ENCODE data around the gene SPTBN2.
"Not testable (repeated sequence)": the region's sequence is repeated elsewhere in the genome, so short reads cannot be mapped to it uniquely, and the experiment has no call there.

SPTBN2 gene

DNA sequence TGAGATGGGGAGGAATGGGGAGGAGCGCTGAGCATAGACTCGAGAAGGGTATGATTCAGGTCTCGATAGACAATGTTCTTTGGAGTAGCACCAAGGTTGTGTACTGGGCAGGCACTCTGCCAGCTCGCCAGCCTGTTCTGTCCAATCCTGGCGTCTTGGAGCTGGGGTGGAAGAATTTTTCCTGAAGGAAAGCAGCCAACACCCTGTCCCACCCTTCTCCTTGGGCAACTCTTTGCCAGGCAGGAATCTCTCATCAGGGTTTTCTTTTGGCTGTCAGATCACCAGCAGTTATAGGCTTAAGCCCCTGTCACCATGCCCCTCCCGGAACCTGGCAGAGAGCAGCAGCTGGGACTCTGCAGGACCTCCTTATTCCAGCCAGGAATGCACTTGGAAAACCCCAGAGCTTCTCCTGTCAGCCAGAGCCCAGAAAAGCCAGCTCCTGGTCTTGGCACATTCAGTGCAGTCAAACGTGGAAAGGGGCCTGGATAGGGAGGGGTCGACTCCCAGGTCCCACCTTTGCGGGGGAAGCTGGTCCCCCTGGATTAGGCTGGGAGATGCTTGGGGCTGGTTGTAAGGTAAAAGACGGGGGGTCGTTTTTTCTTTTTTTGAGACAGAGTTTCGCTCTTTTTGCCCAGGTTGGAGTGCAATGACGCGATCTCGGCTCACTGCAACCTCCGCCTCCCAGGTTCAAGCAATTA is 14.4 kb upstream of the SPTBN2 start:
- Histone ChIP-seq H3K36me3 (ENCODE audit: control insufficient read depth, low read depth, low read length) (no peaks in the 10 kb centered on the region), H3K27me3 (ENCODE audit: control insufficient read depth, insufficient read depth, low read length) (no peaks in the 10 kb centered on the region), H3K9ac (ENCODE audit: low read length) (no peak overlapping the region), H3K4me3 (ENCODE audit: low read length) (peak overlapping the region; percentile 91), H3K4me1 (ENCODE audit: control insufficient read depth, low read depth, low read length) (no peaks in the 10 kb centered on the region), H3K9me3 (ENCODE audit: control insufficient read depth, low read depth, low read length) (no peaks in the 10 kb centered on the region), H3K27ac (ENCODE audit: low read length) (no peak overlapping the region)

DNA sequence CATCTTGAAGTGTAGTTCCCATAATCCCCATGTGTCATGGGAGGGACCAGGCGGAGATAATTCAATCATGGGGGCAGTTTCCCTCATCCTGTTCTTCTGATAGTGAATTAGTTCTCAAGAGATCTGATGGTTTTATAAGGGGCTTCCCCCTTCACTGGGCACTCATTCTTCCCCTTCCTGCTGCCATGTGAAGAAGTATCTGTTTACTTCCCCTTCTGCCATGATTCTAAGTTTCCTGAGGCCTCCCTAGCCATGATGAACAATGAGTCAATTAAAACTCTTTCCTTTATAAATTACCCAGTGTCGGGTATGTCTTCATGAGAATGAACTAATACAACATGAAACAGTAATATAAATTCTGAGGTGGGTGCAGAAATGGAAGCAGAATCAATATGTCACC is 12.1 kb upstream of the SPTBN2 start:
- no peak overlapping the region for H3K9ac ChIP-seq (ENCODE audit: low read length)
- no peaks in the 10 kb centered on the region for H3K4me1 ChIP-seq (ENCODE audit: control insufficient read depth, low read depth, low read length)
- no peak overlapping the region for H3K4me3 ChIP-seq (ENCODE audit: low read length)
- no peak overlapping the region for H3K27ac ChIP-seq (ENCODE audit: low read length)
- H3K27me3 ChIP-seq (ENCODE audit: control insufficient read depth, insufficient read depth, low read length) = no peaks in the 10 kb centered on the region
- no peaks in the 10 kb centered on the region for H3K36me3 ChIP-seq (ENCODE audit: control insufficient read depth, low read depth, low read length)
- no peaks in the 10 kb centered on the region for H3K9me3 ChIP-seq (ENCODE audit: control insufficient read depth, low read depth, low read length)

DNA sequence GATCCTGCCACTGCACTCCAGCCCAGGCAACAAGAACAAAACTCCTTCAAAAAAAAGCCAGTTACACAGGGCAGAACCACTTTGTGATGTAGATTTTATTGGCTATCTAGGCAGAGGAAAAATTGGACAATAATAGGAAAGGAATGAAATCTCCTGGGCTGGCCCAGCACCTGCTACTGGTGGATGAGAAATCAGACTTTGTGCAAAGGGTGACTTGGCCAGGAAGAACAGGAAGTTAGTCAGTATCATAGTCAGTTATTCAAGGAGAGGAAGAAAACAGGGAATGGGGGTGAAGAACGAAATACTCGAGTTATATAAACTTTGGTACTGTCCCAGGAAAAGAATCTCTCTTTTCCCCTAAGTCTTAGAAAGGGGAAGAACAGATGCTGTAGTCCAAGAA is 11.0 kb upstream of the SPTBN2 start:
- Histone ChIP-seq H3K27me3 (ENCODE audit: control insufficient read depth, insufficient read depth, low read length) (no peaks in the 10 kb centered on the region), H3K4me3 (ENCODE audit: low read length) (no peak overlapping the region), H3K36me3 (ENCODE audit: control insufficient read depth, low read depth, low read length) (no peaks in the 10 kb centered on the region), H3K9ac (ENCODE audit: low read length) (no peak overlapping the region), H3K9me3 (ENCODE audit: control insufficient read depth, low read depth, low read length) (no peaks in the 10 kb centered on the region), H3K4me1 (ENCODE audit: control insufficient read depth, low read depth, low read length) (no peaks in the 10 kb centered on the region), H3K27ac (ENCODE audit: low read length) (no peak overlapping the region)

DNA sequence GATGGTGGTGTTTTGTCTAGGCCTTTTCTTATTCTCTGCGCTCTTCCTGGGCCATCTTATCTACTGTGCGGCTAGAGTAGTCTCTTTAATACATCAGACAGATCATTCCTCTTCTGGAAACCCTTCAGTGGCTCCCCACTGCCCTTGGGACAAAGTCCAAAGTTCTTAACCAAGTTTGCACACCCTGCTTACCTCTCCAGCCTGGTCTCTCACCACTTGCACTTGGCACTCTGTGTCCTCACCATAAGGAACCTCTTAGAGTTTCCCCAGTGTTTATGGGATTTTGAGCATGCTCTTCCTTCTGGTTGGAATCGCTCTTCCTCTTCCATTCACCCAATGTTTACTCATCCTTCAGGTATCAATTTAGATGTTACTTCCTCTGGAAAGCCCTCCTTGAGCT is 5.2 kb upstream of the SPTBN2 start:
- Histone ChIP-seq H3K4me1 (ENCODE audit: control insufficient read depth, low read depth, low read length) (peaks cover 2% of the 10 kb centered on the region), H3K27me3 (ENCODE audit: control insufficient read depth, insufficient read depth, low read length) (peaks cover 18% of the 10 kb centered on the region), H3K9ac (ENCODE audit: low read length) (no peak overlapping the region), H3K9me3 (ENCODE audit: control insufficient read depth, low read depth, low read length) (no peaks in the 10 kb centered on the region), H3K36me3 (ENCODE audit: control insufficient read depth, low read depth, low read length) (no peaks in the 10 kb centered on the region), H3K4me3 (ENCODE audit: low read length) (no peak overlapping the region), H3K27ac (ENCODE audit: low read length) (no peak overlapping the region)

DNA sequence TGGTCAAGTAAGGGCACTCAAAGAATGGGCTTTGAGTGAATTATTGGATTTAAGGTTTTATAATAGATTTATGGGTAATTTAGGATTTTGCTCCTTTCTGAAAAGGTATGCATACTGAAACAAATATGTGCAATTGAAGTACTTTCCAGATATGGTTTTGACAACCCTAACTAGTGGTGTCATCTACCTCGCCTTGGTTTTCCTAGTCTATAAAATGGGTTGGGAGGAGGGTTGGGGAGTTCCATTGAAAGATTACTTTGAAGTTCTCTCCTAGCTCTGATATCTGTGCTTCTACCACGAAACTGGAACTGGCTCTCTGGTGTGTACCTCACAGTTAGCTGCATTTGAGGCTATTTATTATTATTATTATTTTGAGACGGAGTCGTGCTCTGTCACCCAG is 431 bp upstream of the SPTBN2 start:
- H3K36me3 ChIP-seq (ENCODE audit: control insufficient read depth, low read depth, low read length) = no peaks in the 10 kb centered on the region
- peak overlapping the region; percentile 70 for H3K4me3 ChIP-seq (ENCODE audit: low read length)
- H3K27me3 ChIP-seq (ENCODE audit: control insufficient read depth, insufficient read depth, low read length) = peaks cover 43% of the 10 kb centered on the region
- H3K4me1 ChIP-seq (ENCODE audit: control insufficient read depth, low read depth, low read length) = peaks cover 29% of the 10 kb centered on the region
- H3K9me3 ChIP-seq (ENCODE audit: control insufficient read depth, low read depth, low read length) = no peaks in the 10 kb centered on the region
- H3K27ac ChIP-seq (ENCODE audit: low read length) = no peak overlapping the region
- H3K9ac ChIP-seq (ENCODE audit: low read length) = no peak overlapping the region

DNA sequence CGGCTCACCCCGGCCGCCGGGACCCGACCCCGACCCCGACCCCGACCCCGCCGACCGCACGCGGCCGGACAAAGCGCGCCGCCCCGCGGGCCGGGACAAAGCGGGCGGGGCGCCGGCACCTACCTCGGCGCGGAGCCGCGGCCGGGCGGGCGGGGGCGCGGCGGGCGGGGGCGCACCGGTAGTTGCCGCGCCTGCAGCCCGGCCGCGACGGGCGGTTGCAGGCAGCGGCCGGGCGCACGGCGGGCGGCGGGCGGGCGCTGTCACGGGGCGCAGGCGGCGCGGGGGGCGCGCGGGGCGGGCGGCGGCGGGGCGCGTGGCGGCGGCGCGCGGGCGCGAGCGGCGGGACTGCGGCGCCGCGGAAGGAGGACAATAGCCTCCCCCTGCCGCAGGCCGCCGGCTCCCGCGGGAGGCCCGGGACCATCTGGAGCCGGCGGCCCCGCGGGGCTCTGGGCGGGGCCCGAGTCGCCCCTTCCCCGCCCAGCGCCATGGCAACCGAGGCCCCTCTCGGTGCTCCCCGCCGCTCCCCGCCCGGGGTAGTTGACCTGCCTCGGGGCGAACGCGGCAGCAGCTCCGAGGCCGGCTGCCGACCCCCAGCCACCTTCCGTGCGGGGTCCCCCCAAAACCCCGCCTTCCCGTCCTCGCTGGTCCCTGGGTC is 851 bp downstream of the SPTBN2 start:
- H3K9ac ChIP-seq (ENCODE audit: low read length) = peak overlapping the region; percentile 57
- H3K4me3 ChIP-seq (ENCODE audit: low read length) = peak overlapping the region; percentile 78
- no peak overlapping the region for H3K27ac ChIP-seq (ENCODE audit: low read length)

DNA sequence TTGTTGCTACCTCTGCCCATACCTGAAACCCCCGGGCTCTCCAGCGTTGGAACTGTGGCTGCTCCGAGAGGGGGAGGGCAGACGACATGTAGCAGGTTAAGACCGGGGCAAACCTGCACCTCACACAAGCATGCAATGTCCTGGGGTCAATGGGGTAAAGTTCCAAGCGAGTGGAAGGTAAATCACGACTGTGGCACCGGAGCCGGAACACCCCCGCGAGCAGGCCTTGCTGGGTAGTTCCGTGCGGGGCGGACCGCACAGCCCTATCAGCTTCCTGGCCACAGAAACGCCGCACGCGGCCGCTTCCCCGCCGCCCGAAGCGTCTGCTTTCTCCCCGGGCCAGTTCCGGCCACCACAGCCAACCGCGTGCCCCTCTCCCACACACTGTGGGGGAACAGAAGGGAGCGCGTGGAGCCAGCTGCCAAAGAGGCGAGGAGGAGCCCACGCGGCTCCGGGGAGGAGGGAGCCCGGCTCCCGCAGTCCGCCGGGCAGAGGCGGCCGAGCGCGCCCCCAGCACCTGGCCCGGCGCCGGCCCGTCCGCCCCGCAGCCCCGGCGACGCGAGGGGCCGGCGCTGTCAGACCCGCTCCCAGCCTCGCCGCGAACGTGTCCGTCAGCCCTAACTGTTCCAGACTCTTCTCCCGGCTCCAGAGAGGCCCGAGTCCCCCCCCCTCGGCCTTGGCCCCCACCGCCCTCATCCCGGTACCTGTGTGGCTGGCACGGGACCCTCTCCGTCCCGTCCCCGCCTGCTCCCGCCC is 1.6 kb downstream of the SPTBN2 start:
- Histone ChIP-seq H3K27ac (ENCODE audit: low read length) (no peak overlapping the region), H3K4me1 (ENCODE audit: control insufficient read depth, low read depth, low read length) (peaks cover 29% of the 10 kb centered on the region), H3K36me3 (ENCODE audit: control insufficient read depth, low read depth, low read length) (no peaks in the 10 kb centered on the region), H3K9me3 (ENCODE audit: control insufficient read depth, low read depth, low read length) (no peaks in the 10 kb centered on the region), H3K4me3 (ENCODE audit: low read length) (peak overlapping the region; percentile 78), H3K27me3 (ENCODE audit: control insufficient read depth, insufficient read depth, low read length) (peaks cover 43% of the 10 kb centered on the region), H3K9ac (ENCODE audit: low read length) (peak overlapping the region; percentile 71)

More for the DNA sequence above, 851 bp downstream of the SPTBN2 start:
- Histone ChIP-seq H3K27me3 (ENCODE audit: control insufficient read depth, insufficient read depth, low read length) (peaks cover 43% of the 10 kb centered on the region), H3K9me3 (ENCODE audit: control insufficient read depth, low read depth, low read length) (no peaks in the 10 kb centered on the region), H3K4me1 (ENCODE audit: control insufficient read depth, low read depth, low read length) (peaks cover 29% of the 10 kb centered on the region), H3K36me3 (ENCODE audit: control insufficient read depth, low read depth, low read length) (no peaks in the 10 kb centered on the region)

DNA sequence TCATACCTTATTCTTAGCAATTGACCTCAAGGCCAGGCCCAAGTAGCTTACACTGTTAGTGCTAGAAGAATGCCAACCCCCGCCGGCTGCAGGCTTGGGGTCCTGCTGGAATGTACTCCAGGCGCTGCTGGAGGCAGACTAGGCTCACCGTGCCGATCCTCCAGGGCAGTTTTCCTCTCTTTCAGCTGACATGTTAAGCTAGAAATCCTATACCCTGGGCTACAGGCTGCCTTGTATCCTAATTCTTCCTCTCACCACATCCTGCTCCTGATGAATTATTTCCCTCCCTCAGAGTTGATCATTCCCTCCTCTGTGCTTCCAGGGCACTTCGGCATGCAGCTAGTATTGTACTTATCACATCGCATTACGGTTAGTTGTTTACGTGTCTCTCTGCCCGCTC is 3.4 kb downstream of the SPTBN2 start:
- no peak overlapping the region for H3K9ac ChIP-seq (ENCODE audit: low read length)
- peaks cover 29% of the 10 kb centered on the region for H3K4me1 ChIP-seq (ENCODE audit: control insufficient read depth, low read depth, low read length)
- H3K9me3 ChIP-seq (ENCODE audit: control insufficient read depth, low read depth, low read length) = no peaks in the 10 kb centered on the region
- peaks cover 39% of the 10 kb centered on the region for H3K27me3 ChIP-seq (ENCODE audit: control insufficient read depth, insufficient read depth, low read length)
- H3K36me3 ChIP-seq (ENCODE audit: control insufficient read depth, low read depth, low read length) = no peaks in the 10 kb centered on the region
- no peak overlapping the region for H3K4me3 ChIP-seq (ENCODE audit: low read length)
- no peak overlapping the region for H3K27ac ChIP-seq (ENCODE audit: low read length)

DNA sequence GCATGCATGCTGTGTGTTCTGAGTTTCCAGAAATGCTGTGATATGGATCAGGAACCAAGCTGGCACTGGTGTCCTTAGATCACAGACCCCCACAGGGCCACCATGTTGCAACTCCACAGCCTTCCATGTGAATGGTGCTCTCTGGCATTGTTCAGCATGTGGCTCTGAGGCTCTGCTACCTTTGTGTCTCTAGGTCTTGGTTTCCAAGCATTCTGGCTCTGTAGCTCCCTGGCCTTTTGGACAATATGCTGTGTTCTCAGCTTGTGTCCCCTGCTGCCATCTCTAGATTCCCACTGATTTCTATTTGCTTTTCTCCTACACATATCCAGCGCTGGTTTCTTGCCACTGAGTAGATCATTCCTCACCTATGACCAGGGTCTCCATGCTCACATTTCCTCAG is 3.9 kb downstream of the SPTBN2 start:
- Histone ChIP-seq H3K36me3 (ENCODE audit: control insufficient read depth, low read depth, low read length) (no peaks in the 10 kb centered on the region), H3K9ac (ENCODE audit: low read length) (no peak overlapping the region), H3K9me3 (ENCODE audit: control insufficient read depth, low read depth, low read length) (no peaks in the 10 kb centered on the region), H3K4me3 (ENCODE audit: low read length) (no peak overlapping the region), H3K27me3 (ENCODE audit: control insufficient read depth, insufficient read depth, low read length) (peaks cover 34% of the 10 kb centered on the region), H3K27ac (ENCODE audit: low read length) (no peak overlapping the region), H3K4me1 (ENCODE audit: control insufficient read depth, low read depth, low read length) (peaks cover 32% of the 10 kb centered on the region)

DNA sequence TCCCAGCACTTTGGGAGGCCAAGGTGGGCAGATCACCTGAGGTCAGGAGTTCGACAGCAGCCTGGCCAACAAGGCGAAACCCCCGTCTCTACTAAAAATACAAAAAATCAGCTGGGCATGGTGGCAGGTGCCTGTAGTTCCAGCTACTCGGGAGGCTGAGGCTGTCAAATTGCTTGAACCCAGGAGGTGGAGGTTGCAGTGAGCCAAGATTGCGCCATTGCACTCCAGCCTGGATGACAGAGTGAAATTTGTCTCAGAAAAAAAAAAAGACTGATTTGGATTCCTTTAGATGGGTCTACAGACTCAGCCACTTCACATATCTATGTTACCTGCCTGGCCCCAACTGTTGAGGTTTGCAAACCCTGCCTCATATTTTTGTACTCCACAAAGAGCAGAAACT is 4.8 kb downstream of the SPTBN2 start:
- H3K9me3 ChIP-seq (ENCODE audit: control insufficient read depth, low read depth, low read length); H3K36me3 ChIP-seq (ENCODE audit: control insufficient read depth, low read depth, low read length); H3K9ac ChIP-seq (ENCODE audit: low read length); H3K27ac ChIP-seq (ENCODE audit: low read length); H3K4me3 ChIP-seq (ENCODE audit: low read length): not testable (repeated sequence)
- peaks cover 36% of the 10 kb centered on the region for H3K4me1 ChIP-seq (ENCODE audit: control insufficient read depth, low read depth, low read length)
- H3K27me3 ChIP-seq (ENCODE audit: control insufficient read depth, insufficient read depth, low read length) = peaks cover 24% of the 10 kb centered on the region

DNA sequence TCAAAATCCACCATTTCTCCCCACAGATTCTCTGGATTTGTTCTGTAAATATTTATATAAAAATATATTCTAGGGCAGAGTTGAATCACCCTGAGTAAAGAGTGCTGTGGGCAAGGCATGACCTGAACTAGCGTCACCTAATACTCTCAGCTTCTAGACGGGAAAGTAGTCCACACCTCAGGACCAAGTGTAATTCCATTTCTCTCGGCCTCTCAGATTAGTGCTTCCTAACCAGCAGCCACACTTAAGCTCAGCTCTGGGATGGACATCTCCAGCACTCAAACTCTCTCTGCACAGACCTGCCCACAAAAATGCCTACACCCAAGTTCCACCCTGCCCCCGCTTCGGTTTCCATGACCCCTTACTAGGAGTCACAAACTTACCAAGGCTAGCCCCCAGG is 5.3 kb downstream of the SPTBN2 start:
- no peak overlapping the region for H3K27ac ChIP-seq (ENCODE audit: low read length)
- H3K9ac ChIP-seq (ENCODE audit: low read length) = no peak overlapping the region
- peaks cover 32% of the 10 kb centered on the region for H3K4me1 ChIP-seq (ENCODE audit: control insufficient read depth, low read depth, low read length)
- H3K36me3 ChIP-seq (ENCODE audit: control insufficient read depth, low read depth, low read length) = peaks cover 4% of the 10 kb centered on the region
- H3K4me3 ChIP-seq (ENCODE audit: low read length) = no peak overlapping the region
- H3K27me3 ChIP-seq (ENCODE audit: control insufficient read depth, insufficient read depth, low read length) = peaks cover 20% of the 10 kb centered on the region
- H3K9me3 ChIP-seq (ENCODE audit: control insufficient read depth, low read depth, low read length) = no peaks in the 10 kb centered on the region
